Measurements from ENCODE around the gene LIG4. TPM values are rescaled to one million over a fixed set of nuclear protein-coding genes. Genes with fewer than 3 reads are reported as not detected.

The LIG4 gene
- total and polyA plus RNA-seq, 2 of the 4 experiments (the other 2 are of a cell fraction), result 5.0 to 7.2 TPM

- Histone ChIP-seq H2AFZ (replicated peaks; ENCODE audit: low read length, poor library complexity) (no peak overlapping the region), H3K4me1 (ENCODE audit: control insufficient read depth, insufficient read depth, low read length) (no peaks in the 10 kb centered on the region), H3K9me1 (ENCODE audit: insufficient read depth, low read length) (no peaks in the 10 kb centered on the region), H2BK5ac (ENCODE audit: low read depth, low read length, poor library complexity, severe bottlenecking) (no peak overlapping the region), H3K14ac (replicated peaks; ENCODE audit: low read depth, low read length) (no peak overlapping the region), H3K9me3 (ENCODE audit: control insufficient read depth, insufficient read depth, low read length) (no peaks in the 10 kb centered on the region), H3K4ac (ENCODE audit: low read depth, low read length) (no peak overlapping the region), H3K27ac (ENCODE audit: insufficient read depth, low read length) (no peak overlapping the region), H3K9ac (ENCODE audit: low read depth, low read length) (no peak overlapping the region), H2AK9ac (replicated peaks; ENCODE audit: low read depth, low read length, poor library complexity) (no peak overlapping the region), H4K20me1 (ENCODE audit: insufficient read depth, low read length) (no peaks in the 10 kb centered on the region), H4K91ac (ENCODE audit: insufficient read depth, low read depth, low read length) (no peak overlapping the region), H4K8ac (ENCODE audit: low read depth in 2 of 2, low read length in 2 of 2) (no peak overlapping the region), H2BK20ac (ENCODE audit: low read depth, low read length) (no peak overlapping the region), H3K79me1 (ENCODE audit: low read depth in 1 of 2, low read length in 2 of 2) (no peaks in the 10 kb centered on the region), H2BK120ac (ENCODE audit: low read depth, low read length) (no peak overlapping the region), H2AK5ac (ENCODE audit: low read depth, low read length) (no peak overlapping the region), H3K56ac (ENCODE audit: extremely low read depth, insufficient read depth, low read length) (no peak overlapping the region), H3K4me3 (ENCODE audit: insufficient read depth, low read depth, low read length) (no peak overlapping the region), H3K23ac (ENCODE audit: low read depth, low read length) (no peak overlapping the region), H2BK15ac (ENCODE audit: low read depth, low read length) (no peak overlapping the region), H3K27me3 (ENCODE audit: control insufficient read depth, insufficient read depth, low read length) (peaks cover 4% of the 10 kb centered on the region; the same call in 1 of the 2 replicates), H3K4me2 (ENCODE audit: low read depth, low read length) (no peak overlapping the region), H3K18ac (ENCODE audit: low read depth, low read length) (no peak overlapping the region), H3K36me3 (ENCODE audit: control insufficient read depth, insufficient read depth, low read length) (no peaks in the 10 kb centered on the region), H4K5ac (ENCODE audit: low read depth, low read length) (no peak overlapping the region)
- ChIA-PET POLR2A (ENCODE audit: unreplicated experiment) (no interaction called here), CTCF (no interaction called here)
- in situ Hi-C loops (cut with MboI; ENCODE audit: low sequenced_read_pairs), result no loop called here
- no CpG with 5 or more reads among the region's 2 CpGs for WGBS, 2 experiments (ENCODE audit: extremely low coverage in 2 of 2, insufficient read length in 1 of 2)
- no peak for TF ChIP-seq CEBPB (IDR thresholded peaks at IDR 0.05; ENCODE audit: low read depth, low read length)
- TF ChIP-seq ELK1 (IDR thresholded peaks at IDR 0.05; ENCODE audit: borderline replicate concordance, low read depth, low read length), result no peak
- peak; percentile 43 for TF ChIP-seq MAFK (IDR thresholded peaks at IDR 0.05; ENCODE audit: low read depth, low read length)
- no peak for TF ChIP-seq POLR2A (IDR thresholded peaks at IDR 0.05; ENCODE audit: low read depth, low read length)
- TF ChIP-seq CHD1 (IDR thresholded peaks at IDR 0.05; ENCODE audit: low read depth, low read length), result no peak
- dilution Hi-C loops (cut with HindIII; ENCODE audit: low sequenced_read_pairs, unreplicated experiment), result no loop called here
- BruUV-seq (replicated peaks), result no TSS peak
- ATAC-seq (ENCODE audit: low read depth) (no peak), DNase-seq (no peak)
- intact Hi-C loops (cut with micrococcal nuclease), result no loop called here
These were observed 27.1 kb downstream of the LIG4 start for GRCh38 chr13:108188260-108188659.
